ENCODE results near the gene GALR2. TPM values are rescaled to one million over a fixed set of nuclear protein-coding genes. Genes with fewer than 3 reads are reported as not detected.

GALR2 gene, protein sequence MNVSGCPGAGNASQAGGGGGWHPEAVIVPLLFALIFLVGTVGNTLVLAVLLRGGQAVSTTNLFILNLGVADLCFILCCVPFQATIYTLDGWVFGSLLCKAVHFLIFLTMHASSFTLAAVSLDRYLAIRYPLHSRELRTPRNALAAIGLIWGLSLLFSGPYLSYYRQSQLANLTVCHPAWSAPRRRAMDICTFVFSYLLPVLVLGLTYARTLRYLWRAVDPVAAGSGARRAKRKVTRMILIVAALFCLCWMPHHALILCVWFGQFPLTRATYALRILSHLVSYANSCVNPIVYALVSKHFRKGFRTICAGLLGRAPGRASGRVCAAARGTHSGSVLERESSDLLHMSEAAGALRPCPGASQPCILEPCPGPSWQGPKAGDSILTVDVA
- total RNA-seq (ENCODE audit: low replicate concordance), result not detected in 2 replicates

DNA sequence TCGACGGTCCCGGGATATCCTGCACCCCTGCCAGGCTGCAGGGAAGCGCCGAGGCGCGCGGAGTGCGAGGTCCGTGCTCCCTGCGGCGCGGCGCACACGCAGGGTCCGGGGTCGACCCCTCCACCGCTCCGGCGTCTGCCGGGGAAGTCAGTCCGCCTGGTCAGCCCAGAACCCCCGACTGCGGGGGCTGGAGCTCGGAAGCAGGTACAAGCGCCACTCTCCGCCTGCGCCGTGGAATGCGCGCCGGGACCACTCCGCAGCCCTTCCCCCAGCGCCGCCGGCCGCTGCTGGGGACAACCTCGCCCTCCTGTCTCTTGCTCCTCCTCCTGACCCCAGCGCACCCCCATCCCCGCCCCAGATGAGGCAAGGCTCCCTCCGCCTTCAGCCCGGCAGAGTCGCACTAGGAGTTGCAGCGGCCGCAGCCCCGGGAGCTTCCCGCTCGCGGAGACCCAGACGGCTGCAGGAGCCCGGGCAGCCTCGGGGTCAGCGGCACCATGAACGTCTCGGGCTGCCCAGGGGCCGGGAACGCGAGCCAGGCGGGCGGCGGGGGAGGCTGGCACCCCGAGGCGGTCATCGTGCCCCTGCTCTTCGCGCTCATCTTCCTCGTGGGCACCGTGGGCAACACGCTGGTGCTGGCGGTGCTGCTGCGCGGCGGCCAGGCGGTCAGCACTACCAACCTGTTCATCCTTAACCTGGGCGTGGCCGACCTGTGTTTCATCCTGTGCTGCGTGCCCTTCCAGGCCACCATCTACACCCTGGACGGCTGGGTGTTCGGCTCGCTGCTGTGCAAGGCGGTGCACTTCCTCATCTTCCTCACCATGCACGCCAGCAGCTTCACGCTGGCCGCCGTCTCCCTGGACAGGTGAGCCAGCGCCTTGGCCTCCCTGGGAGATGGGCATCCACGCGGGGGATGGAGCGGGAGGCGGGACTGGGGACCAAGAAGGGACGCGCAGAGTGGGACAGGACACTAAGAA, at the start of gene GALR2:
TSS of gene GALR2 (plus strand) at position 392 of the 974 bp plus-strand sequence. CDS start at position 495, 103 bp downstream.
- TF ChIP-seq, protein P1, sequence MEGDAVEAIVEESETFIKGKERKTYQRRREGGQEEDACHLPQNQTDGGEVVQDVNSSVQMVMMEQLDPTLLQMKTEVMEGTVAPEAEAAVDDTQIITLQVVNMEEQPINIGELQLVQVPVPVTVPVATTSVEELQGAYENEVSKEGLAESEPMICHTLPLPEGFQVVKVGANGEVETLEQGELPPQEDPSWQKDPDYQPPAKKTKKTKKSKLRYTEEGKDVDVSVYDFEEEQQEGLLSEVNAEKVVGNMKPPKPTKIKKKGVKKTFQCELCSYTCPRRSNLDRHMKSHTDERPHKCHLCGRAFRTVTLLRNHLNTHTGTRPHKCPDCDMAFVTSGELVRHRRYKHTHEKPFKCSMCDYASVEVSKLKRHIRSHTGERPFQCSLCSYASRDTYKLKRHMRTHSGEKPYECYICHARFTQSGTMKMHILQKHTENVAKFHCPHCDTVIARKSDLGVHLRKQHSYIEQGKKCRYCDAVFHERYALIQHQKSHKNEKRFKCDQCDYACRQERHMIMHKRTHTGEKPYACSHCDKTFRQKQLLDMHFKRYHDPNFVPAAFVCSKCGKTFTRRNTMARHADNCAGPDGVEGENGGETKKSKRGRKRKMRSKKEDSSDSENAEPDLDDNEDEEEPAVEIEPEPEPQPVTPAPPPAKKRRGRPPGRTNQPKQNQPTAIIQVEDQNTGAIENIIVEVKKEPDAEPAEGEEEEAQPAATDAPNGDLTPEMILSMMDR (IDR thresholded peaks at IDR 0.05; ENCODE audit: insufficient read depth, low read length), result no peak

DNA sequence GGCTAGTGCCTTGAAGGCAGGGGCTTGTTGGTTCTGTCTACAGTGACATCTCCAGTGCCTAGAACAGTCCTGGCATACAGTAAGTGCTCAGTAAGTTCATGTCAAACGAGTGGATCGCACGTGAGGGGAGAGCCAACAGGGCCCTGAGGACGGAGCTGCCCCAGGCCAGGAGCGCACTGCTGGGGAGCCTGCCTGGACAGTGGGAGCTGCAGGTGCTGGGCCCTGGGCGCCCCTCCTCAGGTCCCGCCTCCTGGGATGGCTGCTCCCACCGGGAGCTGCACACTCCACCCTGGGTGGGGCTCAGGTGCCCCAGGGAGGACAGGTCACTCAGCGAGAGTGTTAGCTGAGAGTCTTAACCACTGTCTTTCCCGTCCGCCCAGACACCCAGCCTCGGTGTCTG, 49.3 kb upstream of the GALR2 start:
- H3K4me3 ChIP-seq (ENCODE audit: low read depth, low read length), result no peak overlapping the region
- DNase-seq (ENCODE audit: low read depth), result no peak
- TF ChIP-seq, protein P1 (IDR thresholded peaks at IDR 0.05; ENCODE audit: insufficient read depth, low read length), result no peak

More for the DNA sequence above, at the start of gene GALR2:
- no peak within 1 kb of the TSS for H3K4me3 ChIP-seq (ENCODE audit: low read depth, low read length)
- no peak for DNase-seq (ENCODE audit: low read depth)

DNA sequence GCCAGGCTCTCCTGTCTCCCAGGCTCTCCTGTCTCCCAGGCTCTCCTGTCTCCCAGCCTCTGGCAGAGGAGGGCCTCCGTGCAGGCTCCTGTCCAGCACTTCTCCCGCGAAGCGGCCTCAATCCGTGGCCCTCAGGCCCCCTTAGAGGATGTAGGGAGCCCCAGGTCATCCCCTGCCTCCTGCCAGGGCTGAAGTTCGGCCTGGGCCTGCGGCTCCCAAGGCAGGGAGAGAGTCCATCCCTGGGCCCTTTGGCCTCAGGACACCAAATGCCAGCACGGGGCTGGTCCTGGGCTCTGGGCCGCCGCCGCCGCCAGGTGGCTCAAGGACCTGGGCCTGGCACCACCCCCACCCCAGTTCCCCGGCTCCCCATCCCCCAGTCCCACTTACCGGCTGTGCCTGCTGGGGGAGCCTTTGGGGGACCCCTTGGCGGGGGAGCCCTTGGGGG, 47.8 kb upstream of the GALR2 start:
- DNase-seq (ENCODE audit: low read depth), result no peak
- H3K4me3 ChIP-seq (ENCODE audit: low read depth, low read length), result no peak overlapping the region
- TF ChIP-seq, protein P1 (IDR thresholded peaks at IDR 0.05; ENCODE audit: insufficient read depth, low read length), result no peak

DNA sequence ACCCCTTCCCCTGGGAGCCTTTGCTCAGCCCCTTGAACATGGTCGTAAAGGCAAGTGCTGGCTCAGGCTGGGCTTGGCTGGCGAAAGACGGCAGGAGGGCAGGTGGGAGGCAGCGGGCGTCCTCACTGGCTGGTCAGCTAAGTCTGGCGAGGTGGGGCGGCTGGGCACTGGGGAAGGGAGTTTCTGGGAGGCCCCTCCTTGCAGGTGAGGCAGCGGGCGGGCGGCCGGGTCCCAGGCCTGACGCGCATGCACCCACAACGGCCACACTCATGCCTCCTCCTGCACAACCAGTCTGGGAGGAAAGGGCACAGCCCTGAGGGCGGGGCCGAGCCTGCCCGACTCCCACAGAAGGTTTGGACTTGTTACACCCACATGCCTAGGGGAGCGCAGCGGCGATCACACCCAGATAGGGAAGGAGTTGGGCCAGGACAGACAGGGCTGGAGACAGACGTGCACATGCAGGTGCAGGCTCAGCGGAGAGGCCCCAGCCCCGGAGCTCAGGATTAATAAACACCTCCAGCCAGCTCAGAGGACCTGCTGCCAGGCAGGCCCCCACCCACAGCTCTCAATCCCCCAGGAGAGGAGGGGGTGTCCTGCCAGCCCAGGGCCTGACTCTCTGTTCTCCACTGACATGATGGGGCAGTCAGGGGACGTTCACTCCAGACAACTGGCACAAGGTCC, 47.3 kb upstream of the GALR2 start, which contains the start of gene EVPL:
TSS of gene EVPL (minus strand) at position 148 of the 681 bp plus-strand sequence. CDS start at position 40, 108 bp downstream.
- no peak within 1 kb of the TSS for H3K4me3 ChIP-seq (ENCODE audit: low read depth, low read length)
- DNase-seq (ENCODE audit: low read depth), result no peak
- TF ChIP-seq, protein P1 (IDR thresholded peaks at IDR 0.05; ENCODE audit: insufficient read depth, low read length), result no peak

DNA sequence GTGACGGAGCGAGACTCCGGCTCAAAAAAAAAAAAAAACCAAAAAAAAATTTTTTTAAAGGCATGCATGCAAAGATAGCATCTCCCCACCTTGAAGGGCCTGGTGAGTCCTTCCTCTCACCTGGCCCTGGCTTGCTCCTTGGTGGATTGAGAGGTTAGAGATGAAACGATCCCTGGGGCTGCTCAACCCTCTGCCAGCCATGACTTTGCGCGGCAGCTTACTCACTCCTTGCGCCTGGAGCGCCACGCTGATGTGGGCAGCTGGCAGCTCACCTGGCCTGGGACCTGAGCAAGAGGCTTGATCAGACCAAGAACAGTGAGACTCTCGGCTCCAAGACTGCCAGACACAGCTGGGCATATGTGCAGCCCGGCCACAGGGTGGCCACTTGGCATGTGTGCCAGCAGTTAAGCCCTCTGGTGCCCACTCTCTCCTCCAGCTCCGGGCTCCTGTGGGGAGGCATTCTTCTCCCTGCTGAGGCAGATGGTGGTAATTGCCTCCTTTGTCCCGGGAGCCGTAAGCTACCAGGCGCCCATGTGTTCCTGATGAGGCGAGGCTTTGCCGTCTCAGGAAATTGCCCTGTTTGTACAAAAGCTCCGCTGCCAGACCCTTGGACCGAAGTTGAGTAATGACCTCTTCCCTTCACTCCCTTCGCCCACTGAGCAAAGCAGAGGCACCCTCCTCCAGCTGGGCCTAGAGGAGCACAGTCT, 42.4 kb upstream of the GALR2 start:
- DNase-seq (ENCODE audit: low read depth), result no peak

More for the DNA sequence above, 42.4 kb upstream of the GALR2 start:
- TF ChIP-seq, protein P1 (IDR thresholded peaks at IDR 0.05; ENCODE audit: insufficient read depth, low read length), result no peak
- H3K4me3 ChIP-seq (ENCODE audit: low read depth, low read length), result no peak overlapping the region
